ENCODE data around the gene ANKZF1.
A peak's percentile ranks its signal among the peaks of the same experiment; 100 is the strongest.

DNA sequence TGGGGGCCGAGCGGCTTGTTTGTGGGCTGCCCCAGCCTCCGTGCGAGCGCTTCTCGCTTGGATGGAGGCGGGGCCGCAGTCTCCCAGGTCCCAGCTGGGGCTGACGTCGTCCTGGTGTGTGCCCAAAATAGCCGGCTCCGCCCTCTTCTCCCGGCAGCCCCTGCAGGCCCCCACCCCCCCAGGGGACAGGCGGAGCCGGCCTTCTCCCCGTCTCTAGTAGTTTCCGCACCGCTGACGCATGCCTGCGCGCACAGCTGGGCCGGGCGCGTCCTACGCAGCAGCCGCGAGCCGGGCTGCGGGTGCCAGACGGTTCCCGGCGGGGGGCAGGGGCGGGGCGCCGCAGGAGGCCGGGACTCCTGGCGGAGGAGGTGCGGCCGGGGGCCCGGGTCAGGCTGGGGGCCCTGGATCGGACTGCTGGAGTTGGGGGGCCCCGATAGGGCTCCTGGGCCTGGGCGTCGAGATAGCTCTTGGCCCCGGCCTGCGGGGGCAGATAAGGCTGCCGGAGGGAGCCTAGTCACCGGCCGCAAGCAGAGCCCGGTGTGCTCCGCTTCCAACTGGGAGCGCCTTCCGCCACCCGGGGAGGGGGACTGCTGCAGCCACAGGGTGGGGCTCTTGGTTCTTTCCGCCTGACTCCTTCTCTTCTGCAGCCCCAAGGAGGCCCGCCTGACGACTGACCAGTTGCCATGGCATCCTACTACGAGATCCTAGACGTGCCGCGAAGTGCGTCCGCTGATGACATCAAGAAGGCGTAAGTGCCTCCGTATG lies 49.7 kb downstream of the ANKZF1 start, which contains the start of gene DNAJB2:
- TF ChIP-seq, protein P1, sequence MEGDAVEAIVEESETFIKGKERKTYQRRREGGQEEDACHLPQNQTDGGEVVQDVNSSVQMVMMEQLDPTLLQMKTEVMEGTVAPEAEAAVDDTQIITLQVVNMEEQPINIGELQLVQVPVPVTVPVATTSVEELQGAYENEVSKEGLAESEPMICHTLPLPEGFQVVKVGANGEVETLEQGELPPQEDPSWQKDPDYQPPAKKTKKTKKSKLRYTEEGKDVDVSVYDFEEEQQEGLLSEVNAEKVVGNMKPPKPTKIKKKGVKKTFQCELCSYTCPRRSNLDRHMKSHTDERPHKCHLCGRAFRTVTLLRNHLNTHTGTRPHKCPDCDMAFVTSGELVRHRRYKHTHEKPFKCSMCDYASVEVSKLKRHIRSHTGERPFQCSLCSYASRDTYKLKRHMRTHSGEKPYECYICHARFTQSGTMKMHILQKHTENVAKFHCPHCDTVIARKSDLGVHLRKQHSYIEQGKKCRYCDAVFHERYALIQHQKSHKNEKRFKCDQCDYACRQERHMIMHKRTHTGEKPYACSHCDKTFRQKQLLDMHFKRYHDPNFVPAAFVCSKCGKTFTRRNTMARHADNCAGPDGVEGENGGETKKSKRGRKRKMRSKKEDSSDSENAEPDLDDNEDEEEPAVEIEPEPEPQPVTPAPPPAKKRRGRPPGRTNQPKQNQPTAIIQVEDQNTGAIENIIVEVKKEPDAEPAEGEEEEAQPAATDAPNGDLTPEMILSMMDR (IDR thresholded peaks at IDR 0.05 in 2 of 3, conservative IDR thresholded peaks at IDR 0.05 in 1 of 3; ENCODE audit: control insufficient read depth in 2 of 3, extremely low read depth in 1 of 3, insufficient read depth in 1 of 3, low read depth in 3 of 3, low read length in 3 of 3): no peak; a peak in 2 of 6 replicates
- TF ChIP-seq TARDBP (IDR thresholded peaks at IDR 0.05; ENCODE audit: borderline replicate concordance) (peak; percentile 57; the same call in 1 of the 2 replicates), SMAD1 (IDR thresholded peaks at IDR 0.05; ENCODE audit: low read depth, partially characterized antibody) (no peak), SMC3 (IDR thresholded peaks at IDR 0.05; ENCODE audit: borderline replicate concordance, low read length) (no peak), NR2C1 (IDR thresholded peaks at IDR 0.05) (no peak), POLR2A (IDR thresholded peaks at IDR 0.05; ENCODE audit: low read depth, low read length) (peak; percentile 91)
